Measurements from ENCODE around the gene ERC1.

GRCh38 chr12:1507308-1507707 is 516.3 kb downstream of the ERC1 start:
- TF ChIP-seq SMAD4 (CRISPR knock-in tag; conservative IDR thresholded peaks at IDR 0.05) (no peak), ZBTB33 (CRISPR knock-in tag; IDR thresholded peaks at IDR 0.05) (no peak), EP300 (IDR thresholded peaks at IDR 0.05; ENCODE audit: low read length) (no peak)

Data from K562 (cell line).